Daoy (cell line): Measurements from ENCODE around the gene STOM. TPM values are rescaled to one million over a fixed set of nuclear protein-coding genes. Genes with fewer than 3 reads are reported as not detected.

Experiments used
- DNase-seq: peaks from one replicate; pipeline ENCODE4 v3.0.0-alpha.2; 2015; ENCODE audit warnings: low read depth
- total RNA-seq: library from RNA; depleted of rRNA; stranded (reverse); fragments of >200 nt; shearing (Covaris generic); gene quantifications from 2 replicates; pipeline ENCODE4 v1.2.3, GENCODE V29; 2014

STOM gene
- total RNA-seq, 1 experiment from 2014 or later, result 24.6 TPM

DNA sequence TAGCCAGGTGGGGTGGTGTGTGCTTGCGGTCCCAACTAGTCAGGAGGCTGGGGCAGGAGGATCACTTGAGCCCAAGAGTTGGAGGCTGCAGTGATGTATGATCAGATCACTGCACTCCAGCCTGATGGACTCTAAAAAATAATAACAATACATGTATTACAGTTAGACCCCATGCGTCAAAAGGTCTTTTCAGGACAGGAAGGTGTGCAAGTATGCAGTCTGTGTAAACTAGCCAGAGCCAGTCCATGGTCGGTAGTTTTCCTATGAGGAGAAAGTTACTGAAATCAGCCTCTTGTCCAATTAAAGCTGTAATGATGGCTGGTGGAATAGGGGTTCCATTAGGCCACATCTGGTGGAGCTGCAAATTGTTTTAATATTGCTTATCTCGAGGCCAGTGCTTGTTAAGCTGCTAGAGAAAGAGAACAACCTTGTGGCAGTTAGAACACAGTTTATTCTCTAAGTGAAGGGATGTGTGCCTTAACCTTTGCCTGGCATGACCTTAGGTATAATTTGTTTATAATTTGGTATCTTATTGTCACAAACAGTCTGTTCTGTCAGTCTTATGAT, 1.5 kb upstream of the STOM start:
- DNase-seq, result no peak

- DNase-seq, result no peak
These were observed 1.3 kb downstream of the STOM start for GRCh38 chr9:121368745-121369144.

DNA sequence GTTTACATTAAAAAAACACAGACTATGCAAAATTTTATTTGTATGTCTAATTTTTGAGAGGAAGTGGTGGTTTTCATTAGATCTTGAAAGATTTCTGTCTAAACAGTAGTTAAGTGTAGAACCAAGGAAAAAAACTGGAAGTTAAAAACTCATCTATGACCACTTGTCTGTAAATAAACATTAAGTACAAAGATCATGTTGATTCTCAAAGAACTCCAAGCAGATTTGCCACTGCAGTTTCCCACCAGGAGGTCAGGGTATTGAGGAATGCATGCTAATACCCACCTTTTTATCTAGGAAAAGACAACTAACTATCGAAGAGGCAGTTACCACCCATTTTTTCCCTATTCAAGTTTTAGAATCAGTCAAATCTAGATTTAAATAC, 1.9 kb downstream of the STOM start:
- no peak for DNase-seq

DNA sequence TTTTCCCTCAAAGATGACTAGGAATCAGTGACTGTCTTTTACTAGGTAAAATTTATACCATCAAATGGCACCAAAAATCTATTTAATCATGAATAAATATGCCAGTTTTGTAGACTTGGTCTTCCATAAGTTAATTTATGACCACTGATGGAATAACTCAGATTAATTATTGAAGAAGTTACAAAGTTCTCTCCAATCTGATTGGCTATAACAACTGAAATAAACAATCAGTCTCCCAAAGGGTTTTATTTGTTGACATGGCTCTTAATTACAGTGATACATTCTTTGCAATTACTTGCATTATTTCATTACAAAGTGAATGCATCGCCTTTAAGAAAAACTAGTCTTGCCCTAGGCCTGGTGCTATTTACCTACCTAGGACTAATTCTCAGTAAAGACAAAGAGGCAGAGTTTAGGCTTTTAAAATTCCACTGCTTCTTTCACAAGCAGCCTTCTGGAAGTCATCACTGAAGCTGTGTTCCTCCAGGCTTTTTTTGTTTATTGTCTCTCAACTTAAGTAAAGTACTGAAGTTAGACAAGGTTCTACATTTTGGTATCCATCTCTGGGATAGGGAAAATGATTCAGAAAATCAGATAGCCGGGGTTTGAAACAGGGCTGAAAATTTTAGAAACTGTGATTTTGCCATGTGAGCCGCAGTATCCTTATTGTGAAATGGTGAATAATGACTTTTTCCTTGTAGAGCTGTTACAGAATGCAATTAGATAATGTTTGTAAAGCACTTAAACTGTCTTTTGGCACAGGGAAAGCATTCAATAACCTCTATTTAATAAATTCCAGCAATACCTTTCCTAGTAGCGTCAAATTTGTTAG, 2.5 kb downstream of the STOM start:
- DNase-seq, result no peak

- no peak for DNase-seq
These were observed 3.3 kb downstream of the STOM start for GRCh38 chr9:121366611-121367192.

- DNase-seq, result no peak
These were observed 4.5 kb downstream of the STOM start for GRCh38 chr9:121365564-121365963.

GRCh38 chr9:121364886-121365285, 5.2 kb downstream of the STOM start:
- no peak for DNase-seq

- DNase-seq, result no peak
These were observed 6.0 kb downstream of the STOM start for GRCh38 chr9:121364077-121364476.

DNA sequence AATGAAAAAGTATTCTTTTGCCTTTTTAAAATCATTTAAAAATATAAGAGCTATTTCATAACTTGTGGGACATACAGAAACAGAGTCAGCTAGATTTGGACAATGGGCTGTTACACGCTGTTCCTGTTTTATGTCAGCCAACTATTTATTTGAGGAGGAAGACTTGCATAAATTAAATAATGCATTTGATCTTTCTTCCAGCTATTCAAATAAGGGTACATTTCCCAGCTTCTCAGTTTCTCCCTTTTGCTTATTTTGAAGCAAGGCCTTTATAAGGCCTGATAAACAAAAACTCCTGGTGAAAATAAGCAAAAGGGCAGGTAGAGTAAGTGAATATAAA, 6.5 kb downstream of the STOM start:
- no peak for DNase-seq

GRCh38 chr9:121362813-121363621, 7.0 kb downstream of the STOM start:
- peak; percentile 17 for DNase-seq

- peak; percentile 23 for DNase-seq
These were observed 9.3 kb downstream of the STOM start for GRCh38 chr9:121360601-121361374.

DNA sequence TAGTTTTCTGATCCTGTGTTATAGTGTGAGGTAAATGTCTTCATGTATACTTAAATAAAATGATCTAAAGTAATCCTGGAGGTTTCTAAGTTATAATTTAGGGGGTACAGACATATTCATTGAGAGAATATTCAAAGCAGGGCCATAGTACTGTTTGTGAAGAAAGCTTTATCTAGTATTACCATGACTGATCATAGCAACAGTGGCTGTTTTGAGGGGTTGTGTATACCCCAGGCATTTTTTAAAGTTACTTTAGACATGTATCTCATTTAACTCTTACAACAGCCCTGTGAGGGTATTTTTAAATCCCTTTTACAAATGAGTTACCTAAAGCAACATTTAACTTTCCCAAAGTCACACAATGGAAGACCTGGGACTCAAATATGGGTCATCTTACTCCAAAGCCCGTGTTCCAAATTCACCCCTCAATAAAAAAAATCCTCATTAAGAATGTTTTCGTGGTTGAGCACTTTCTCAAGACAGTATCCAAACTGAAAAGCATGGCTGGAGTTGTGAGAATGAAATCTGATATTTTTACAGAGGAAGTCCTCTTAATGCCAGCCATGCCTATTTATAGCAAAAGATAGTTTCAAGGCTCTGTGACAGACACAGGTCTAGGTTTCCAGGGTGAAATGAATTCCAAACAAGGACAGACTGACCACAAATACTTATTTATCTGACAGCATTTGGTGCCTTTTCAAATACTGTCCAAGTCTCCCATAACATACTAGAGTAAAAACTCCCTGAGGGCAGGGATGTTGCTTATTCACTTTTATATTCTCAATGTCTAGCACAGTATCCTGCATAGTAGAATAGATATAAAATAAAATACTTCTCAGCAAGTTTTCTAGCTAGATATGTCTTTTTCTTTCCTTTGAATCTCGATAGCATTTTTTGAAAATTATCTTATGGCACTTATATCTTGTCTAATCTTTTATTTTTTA, 10.4 kb downstream of the STOM start:
- DNase-seq, result no peak

GRCh38 chr9:121358751-121359150, 11.3 kb downstream of the STOM start:
- no peak for DNase-seq

- no peak for DNase-seq
These were observed 13.0 kb downstream of the STOM start for GRCh38 chr9:121357011-121357410.

- no peak for DNase-seq
These were observed 15.3 kb downstream of the STOM start for GRCh38 chr9:121354762-121355161.

GRCh38 chr9:121354141-121354540, 15.9 kb downstream of the STOM start:
- DNase-seq, result no peak

- DNase-seq, result no peak
These were observed 16.6 kb downstream of the STOM start for GRCh38 chr9:121353241-121354061.

- peak; percentile 88 for DNase-seq
These were observed 19.0 kb downstream of the STOM start for GRCh38 chr9:121350993-121351561.

DNA sequence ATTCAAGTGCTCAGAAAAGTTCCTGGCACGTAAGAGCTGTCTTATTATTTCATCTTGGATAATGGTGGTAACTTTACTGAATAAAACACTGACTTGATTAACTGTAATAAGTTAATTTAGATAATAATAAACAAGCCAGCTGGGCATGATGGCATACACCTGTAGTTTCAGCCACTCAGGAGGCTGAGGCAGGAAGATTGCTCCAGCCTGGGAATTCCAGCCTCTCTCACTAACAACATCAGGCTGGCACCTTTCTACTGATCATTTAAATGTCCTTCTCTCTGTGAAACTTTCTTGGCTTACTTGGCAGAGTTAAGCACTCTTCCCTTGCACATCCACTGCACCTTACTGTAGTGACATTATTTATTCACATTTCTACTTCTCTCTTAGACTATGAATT, 20.0 kb downstream of the STOM start:
- no peak for DNase-seq
